ENCODE measurements around the gene APOOL.

GRCh38 chrX:85052205-85052604 lies 48.5 kb downstream of the APOOL start:
- TF ChIP-seq, protein P1, sequence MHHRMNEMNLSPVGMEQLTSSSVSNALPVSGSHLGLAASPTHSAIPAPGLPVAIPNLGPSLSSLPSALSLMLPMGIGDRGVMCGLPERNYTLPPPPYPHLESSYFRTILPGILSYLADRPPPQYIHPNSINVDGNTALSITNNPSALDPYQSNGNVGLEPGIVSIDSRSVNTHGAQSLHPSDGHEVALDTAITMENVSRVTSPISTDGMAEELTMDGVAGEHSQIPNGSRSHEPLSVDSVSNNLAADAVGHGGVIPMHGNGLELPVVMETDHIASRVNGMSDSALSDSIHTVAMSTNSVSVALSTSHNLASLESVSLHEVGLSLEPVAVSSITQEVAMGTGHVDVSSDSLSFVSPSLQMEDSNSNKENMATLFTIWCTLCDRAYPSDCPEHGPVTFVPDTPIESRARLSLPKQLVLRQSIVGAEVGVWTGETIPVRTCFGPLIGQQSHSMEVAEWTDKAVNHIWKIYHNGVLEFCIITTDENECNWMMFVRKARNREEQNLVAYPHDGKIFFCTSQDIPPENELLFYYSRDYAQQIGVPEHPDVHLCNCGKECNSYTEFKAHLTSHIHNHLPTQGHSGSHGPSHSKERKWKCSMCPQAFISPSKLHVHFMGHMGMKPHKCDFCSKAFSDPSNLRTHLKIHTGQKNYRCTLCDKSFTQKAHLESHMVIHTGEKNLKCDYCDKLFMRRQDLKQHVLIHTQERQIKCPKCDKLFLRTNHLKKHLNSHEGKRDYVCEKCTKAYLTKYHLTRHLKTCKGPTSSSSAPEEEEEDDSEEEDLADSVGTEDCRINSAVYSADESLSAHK (CRISPR knock-in tag; IDR thresholded peaks at IDR 0.05; ENCODE audit: borderline replicate concordance): no peak
- TF ChIP-seq SP1 (IDR thresholded peaks at IDR 0.05) (no peak), SP1 (CRISPR knock-in tag; IDR thresholded peaks at IDR 0.05) (no peak), ZNF747 (CRISPR knock-in tag; IDR thresholded peaks at IDR 0.05; ENCODE audit: borderline replicate concordance) (no peak), ZNF83 (CRISPR knock-in tag; IDR thresholded peaks at IDR 0.05; ENCODE audit: borderline replicate concordance) (no peak), DBP (CRISPR knock-in tag; IDR thresholded peaks at IDR 0.05; ENCODE audit: not compliant biosample characterization) (no peak), ZFP37 (CRISPR knock-in tag; IDR thresholded peaks at IDR 0.05; ENCODE audit: borderline replicate concordance) (no peak), ZBTB4 (CRISPR knock-in tag; IDR thresholded peaks at IDR 0.05; ENCODE audit: borderline replicate concordance) (no peak), KLF13 (CRISPR knock-in tag; IDR thresholded peaks at IDR 0.05) (no peak), ZMYM4 (CRISPR knock-in tag; IDR thresholded peaks at IDR 0.05) (no peak)
- TF ChIP-seq, protein P2, sequence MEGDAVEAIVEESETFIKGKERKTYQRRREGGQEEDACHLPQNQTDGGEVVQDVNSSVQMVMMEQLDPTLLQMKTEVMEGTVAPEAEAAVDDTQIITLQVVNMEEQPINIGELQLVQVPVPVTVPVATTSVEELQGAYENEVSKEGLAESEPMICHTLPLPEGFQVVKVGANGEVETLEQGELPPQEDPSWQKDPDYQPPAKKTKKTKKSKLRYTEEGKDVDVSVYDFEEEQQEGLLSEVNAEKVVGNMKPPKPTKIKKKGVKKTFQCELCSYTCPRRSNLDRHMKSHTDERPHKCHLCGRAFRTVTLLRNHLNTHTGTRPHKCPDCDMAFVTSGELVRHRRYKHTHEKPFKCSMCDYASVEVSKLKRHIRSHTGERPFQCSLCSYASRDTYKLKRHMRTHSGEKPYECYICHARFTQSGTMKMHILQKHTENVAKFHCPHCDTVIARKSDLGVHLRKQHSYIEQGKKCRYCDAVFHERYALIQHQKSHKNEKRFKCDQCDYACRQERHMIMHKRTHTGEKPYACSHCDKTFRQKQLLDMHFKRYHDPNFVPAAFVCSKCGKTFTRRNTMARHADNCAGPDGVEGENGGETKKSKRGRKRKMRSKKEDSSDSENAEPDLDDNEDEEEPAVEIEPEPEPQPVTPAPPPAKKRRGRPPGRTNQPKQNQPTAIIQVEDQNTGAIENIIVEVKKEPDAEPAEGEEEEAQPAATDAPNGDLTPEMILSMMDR (CRISPR knock-in tag; IDR thresholded peaks at IDR 0.05): no peak

All from HepG2 (cell line).